Mesenteric fat pad (tissue), 1 donor: ENCODE data around the gene TWF2. TPM values are rescaled to one million over a fixed set of nuclear protein-coding genes. Genes with fewer than 3 reads are reported as not detected.

Source experiments
- DNase-seq: peaks from one replicate; pipeline ENCODE4 v3.0.0-alpha.2; 2020; ENCODE audit warnings: low spot score
- total RNA-seq: library from RNA; stranded (reverse); fragmentation: NEBNext Ultra II Directional; extraction: Animal tissue kit (Norgen Biotek cat#: 25700); gene quantifications from one replicate; pipeline ENCODE4 v1.2.1, GENCODE V29; 2021
- donor health status: DM: yes; HTN: yes; CAD: no.

TWF2 gene
- total RNA-seq, 1 donor from 2014 or later: 52.4 TPM

DNA sequence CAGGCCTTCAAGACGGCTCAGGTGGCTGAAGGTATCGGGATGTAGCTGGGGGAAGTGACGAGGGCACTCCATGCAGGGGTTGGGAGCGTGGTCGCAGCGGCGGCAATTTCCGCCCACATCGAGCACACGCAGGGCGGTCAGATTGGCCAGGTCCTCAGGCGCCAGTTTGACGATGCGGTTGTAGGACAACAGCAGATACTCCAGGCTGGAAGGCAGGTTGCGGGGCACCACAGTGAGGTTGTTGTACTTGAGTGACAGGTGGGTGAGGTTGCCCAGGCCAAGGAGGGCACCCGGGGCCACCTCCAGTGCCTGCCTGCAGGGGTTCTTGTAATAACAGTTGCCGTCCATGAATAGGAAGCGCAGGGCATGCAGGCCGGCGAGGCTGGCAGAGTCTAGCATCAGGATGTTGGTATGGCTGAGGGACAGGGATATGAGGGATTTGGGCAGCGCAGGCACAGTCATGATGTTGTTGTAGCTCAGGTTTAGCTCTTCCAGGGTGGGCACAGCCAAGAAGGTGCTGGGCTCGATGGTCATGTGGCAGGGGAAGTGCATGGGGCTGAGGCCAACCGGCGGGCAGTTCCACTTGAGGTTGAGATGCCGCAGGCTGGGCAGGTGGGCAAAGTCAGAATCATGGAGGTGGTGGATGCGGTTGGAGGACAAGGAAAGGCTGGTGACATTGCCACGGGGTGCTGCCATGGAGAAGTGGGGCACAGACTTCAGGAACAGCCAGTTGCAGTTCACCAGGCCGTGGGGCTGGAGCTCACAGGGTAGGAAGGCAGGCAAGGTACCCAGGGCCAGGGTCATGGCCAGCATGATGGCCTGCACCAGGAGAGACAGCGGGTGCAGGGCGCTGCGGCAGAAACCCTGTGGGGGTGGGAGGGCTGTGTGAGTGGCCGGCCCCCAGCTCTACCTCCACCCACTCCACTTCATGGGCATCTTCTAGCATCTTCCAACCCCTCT lies 15.2 kb downstream of the TWF2 start:
- DNase-seq: no peak

DNA sequence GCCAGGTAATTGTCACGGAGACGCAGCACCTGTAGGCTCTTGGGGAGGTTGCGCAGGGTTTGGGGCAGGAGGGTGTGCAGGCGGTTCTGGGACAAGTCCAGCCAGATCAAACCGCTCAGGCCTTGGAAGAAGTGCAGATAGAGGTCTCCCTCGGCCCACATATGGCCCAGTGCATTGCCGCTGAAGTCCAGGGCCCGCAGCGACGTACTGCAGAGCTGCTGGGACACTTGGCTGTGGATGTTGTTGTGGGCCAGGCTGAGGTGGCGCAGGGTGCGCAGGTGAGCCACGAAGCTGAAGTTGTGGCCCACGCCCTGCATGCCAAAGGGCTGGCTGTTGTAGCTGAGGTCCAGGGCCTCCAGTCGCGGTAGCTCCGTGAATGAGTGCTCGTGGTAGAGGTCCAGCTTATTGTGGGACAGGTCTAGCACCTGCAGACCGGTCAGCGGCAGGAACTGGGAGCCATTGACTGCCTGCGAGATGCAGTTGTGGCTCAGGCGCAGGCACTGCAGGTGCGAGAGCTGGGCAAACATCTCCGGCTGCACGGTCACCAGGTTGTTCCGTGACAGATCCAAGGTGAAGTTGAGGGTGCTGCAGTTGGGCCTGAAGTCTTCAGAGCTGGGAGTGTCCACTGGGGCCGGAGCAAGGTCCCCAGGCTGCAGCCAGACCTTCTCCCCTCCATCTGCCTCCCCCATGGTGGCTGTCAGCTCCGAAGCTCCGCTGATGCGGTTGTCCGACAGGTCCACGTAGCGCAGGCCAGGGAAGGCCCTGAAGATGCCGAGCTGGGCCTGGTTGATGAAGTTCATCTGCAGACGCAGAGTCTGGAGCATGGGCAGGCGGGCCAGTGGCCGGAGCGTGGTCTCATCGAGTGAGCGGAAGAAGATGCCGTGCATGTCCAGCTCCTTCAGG lies 16.4 kb downstream of the TWF2 start:
- DNase-seq: no peak

DNA sequence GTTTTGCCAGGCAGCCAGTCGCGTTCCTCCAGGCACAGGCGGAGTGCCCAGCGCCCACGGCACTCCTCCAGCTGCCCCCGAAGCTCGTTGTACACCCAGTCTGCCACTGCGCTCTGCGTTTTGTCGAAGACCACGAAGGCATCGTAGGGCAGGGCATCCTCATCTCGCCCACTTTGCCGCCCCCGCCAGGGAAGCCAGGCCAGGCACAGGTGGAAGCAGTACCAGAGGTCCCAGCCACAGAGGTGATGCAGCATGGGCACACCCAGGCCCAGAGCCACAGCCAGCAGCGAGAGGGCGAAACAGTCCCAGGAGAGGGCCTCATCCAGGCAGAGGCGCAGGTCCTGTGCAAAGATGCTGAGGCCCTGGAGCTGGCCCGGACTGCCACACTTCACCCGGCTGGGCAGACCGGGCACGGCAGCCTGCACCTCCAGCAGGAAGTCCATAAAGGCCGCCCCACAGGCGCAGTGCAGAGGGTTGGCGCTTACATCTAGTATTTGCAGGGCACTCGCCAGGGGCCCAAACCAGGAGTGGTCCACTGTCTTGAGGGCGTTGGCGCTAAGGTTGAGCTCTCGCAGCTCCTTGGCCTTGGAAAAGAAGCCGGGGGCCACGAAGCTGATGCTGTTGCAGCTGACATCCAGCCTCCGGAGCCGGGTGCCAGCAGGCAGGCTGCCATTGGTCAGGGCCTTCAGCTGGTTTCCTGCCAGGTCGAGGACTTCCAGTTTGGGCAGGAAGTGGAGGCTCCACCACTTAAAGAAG lies 17.2 kb downstream of the TWF2 start:
- no peak for DNase-seq

DNA sequence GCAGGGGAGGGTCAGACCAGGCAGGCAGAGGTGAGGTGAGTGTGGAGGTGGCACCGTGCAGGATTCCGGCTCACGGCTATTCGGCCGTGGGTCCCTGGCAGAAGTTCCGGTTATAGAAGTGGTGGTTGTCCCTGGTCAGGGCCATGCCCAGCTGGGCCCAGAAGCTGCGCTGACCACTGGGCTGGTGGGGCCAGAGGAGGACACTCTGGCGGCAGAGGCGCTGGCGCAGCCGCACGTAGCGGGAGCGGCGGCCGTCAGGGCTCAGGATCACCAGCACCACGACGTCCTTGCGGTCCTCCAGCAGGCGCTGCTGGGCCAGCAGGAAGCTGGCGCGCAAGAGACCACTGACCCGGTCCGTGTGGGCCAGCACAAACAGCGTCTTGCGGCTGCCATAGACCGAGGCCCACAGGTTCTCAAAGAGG lies 17.8 kb downstream of the TWF2 start:
- no peak for DNase-seq

DNA sequence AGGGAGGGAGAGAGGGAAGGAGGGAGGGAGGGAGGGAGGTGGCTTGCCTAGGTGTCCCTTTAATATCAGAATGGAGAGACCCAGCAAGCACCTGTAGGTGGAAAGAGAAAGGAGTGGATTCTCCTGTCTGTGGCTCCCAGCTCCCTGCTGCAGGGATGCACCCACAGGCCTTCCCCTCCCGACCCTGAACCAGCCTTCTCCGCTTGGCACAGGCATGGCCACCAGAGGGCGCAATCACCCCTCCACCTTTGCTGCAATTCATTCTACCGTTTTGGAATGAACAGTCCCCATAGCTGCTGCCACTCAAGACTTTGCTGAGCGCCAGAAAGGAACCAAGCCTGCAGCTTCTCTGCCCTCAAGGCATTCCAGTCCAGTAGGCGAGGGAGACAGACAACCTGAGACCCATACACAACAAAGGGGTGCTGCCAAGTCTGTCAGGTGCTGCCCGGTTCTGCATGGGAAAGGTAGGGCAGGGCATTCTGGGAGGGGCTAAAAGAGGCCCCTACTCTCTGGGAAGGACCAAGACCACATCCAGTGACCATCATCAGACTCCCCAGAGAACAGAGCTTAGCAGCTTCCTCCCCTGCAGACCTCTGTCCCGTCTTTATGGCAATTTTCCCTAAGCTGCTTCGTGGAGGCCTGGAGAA lies 18.5 kb downstream of the TWF2 start:
- DNase-seq: no peak

DNA sequence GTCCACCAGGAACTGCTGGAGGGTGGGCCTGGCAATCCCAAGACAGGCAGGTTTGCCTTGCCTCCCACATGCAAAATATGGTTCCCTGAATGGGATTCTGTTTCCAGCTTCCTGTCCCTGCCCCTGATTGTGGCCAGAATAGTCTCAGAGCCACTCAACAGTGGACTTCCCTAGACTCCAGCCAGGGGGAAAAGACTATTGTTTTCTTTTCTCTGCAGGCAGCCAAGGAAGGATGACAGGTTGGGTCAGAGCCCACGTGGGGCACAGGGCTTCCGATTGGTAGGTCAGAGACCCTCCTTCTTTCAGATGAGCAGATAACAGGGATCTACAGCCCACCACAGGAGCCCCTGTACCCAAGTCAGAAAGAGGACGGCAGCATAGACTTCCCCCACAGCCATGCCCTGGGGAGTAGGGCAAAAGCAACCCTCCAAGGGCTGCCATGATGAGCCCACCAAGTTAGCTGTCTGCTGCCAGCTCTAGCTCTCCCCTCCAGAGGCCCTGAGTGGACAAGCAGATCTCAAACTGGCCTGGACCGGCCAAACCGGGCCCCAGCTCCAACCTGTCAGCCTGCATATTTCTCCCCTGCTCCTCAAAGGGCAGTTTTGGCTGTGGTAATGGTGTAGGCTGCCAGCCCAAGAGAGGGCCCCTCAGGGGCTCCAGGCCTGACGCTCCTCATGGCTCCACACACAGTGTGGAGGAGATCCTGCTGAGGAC lies 19.9 kb downstream of the TWF2 start:
- no peak for DNase-seq

DNA sequence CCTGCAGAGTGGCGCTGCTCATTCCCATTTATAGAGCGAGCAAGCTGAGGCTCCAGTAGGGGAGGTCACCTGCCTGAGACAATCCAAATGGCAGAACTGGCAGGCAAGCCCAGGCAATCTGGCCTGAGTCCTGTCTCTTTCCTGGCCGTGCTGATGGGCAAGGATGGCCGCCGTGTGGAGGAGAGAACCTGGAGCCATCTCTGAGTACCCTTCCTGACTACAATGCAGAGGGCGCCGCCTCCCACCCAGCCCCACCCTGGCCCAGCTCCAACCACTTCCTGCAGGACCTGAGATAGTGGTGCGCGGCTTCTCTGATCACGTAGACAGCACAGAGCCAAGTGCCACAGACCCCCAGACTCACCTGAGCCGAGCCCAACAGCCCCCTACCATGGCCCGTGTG lies 20.5 kb downstream of the TWF2 start:
- DNase-seq: no peak

DNA sequence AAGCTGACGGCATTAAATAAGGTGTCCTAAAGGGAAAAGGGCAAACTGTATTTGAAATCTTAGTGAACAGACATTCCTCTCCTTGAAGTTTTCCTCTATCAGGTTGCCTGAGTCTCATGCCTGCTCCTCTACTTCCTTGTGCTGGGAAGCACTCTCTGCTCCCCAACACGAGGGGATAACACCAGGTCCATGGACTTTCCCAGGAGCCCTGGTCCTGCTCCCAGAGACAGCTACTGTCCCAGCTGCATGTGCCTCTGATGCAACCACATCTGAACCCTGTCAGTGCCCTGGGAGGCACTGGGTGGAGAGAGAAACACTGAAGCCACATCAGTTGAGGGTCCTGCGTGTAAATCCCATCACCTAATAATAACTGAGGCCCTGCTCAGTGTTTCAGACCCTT lies 20.9 kb downstream of the TWF2 start:
- no peak for DNase-seq

DNA sequence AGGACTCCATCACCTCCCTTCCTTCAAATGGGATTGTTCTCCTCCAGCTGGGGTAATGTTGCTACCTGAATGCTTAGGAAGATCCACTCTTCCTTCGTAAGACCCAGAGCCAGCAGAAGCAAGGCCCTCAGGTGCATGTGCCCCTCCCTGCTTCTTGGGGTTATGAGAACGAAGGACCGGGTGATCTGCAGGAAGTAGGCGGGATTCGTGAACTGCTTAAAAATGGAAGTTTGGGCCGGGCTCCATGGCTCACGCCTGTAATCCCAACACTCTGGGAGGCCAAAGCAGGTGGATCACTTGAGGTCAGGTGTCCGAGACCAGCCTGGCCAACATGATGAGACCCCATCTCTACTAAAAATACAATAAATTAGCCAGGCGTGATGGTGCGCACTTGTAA lies 21.6 kb downstream of the TWF2 start:
- no peak for DNase-seq

DNA sequence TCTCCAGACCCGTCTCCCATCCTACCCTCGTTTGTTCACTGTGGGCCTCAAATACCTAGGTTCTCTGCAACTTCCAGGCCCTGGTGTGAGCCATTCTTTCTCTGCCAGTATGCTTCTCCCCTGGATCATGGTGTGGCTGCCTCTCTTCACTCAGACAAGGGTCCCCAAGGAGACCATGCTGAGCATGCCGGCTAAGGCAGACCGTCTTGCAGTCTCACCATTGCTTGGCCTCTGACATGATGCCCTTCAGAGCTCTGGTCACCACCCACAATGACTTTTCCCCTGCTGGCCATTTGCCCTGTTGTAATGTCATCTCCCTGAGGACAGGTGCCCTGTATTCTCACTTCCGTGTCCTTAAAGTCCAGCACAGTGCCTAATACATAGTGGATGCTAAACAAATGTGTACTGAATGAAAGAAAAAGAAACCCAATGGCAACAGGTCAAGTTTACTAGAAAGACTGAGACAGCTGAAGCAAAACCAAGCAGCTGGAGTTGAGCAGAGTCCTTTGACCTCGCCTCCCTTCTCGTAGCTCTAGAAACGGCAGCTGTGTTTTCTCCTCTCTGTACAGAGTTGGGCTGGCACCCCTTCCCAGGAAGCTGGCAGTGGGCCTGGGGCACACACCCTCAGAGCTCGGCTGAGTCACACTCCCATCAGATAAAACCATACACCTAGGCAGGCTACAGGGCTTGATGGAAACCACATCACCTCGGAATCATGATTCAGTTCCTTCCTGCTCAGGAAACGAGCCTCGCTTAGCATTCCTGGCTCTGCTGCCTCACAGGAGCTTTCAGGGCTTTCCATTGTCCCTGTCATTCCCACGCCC lies 22.2 kb downstream of the TWF2 start:
- DNase-seq: no peak

DNA sequence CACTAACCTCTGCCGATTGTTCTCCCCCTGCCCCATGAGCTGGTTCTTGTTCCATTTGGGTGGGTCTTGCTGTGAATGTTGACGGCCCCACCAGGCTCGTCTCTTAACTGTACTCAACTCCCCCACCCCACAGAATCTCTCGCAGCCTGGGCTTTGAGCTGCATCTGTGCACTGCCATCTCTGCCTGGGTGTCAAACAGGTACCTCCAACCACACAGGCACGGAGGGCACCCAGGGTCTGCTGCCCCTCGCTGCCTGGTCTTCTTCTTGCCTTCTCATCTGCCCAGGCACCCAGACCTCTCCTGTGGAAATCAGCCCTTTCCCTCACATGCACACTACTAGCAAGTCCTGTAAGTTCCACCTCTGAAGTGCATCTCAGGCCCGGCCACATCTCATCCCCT lies 23.6 kb downstream of the TWF2 start:
- DNase-seq: no peak

DNA sequence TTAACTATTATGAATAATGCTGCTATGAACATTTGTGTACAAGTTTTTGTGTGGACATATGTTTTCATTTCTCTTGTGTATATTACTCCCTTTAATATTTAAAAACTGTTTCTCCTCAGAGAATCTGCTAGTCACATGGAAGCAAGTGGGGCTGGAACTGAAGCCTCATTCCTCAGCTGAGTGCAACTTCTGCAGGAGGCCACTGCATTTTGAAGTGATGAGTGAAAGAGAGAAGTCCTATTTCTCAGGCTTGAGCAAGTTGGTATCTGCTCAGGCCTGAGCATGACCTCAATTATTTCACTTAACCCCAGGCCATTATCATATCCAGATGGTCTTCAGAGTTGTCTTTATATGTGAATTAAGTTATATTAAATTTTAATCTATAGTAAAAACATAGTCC lies 25.1 kb downstream of the TWF2 start:
- no peak for DNase-seq

DNA sequence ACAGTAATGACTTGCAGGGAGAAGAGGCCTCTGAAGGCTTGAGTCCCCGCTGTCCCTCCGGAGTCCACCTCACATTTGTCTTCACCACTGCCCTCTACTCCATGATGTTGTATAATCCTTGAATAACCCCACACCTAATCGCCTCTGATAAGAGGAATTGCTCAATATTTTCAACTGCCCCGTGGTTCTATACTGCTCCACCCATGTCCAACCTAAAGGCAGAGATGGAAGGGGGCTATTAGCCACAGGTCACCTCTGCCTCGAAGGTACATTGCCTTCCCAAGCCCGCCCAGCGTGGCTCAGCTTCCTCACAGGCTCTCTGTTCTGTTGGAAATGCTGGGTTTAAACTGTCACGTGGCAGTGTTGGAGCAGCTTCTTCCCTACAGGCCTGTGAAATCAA lies 26.0 kb downstream of the TWF2 start:
- no peak for DNase-seq

DNA sequence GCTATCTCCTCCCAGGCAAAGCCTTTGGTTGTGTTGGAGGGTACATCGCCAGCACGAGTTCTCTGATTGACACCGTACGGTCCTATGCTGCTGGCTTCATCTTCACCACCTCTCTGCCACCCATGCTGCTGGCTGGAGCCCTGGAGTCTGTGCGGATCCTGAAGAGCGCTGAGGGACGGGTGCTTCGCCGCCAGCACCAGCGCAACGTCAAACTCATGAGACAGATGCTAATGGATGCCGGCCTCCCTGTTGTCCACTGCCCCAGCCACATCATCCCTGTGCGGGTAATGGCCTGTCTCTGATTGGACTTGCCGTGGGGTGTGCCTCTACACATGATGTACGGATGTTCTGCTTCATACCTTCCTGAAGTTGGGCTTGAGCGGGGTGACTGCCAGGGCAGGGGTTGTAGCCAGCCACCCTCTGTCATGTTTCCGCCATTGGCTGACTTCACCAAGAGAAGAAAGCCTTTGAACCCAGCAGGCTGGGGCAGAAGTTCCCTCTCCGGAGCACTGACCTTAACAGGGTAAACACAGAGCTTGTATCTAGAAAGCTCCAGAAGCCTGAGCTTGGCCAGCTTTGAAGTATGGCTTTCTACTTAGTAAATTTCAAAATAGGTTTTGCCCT lies 27.6 kb downstream of the TWF2 start:
- no peak for DNase-seq

DNA sequence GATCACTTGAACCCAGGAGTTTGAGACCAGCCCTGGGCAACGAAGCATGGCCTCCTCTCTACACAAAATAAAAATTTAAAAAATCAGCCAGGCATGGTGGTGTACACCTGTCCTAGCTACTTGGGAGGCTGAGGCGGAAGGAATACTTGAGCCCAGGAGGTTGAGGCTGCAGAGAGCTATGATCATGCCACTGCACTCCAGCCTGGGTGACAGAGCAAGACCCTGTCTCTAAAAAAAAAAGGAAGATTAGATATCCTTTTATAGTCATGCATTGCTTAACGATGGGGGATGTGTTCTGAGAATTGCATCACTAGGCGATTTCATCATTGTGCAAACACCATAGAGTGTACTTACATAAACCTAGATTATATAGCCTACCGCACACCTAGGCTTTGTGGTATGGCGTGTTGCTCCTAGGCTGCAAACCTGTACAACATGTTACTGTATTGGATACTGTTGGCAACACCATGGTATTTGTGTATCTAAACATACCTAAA lies 28.4 kb downstream of the TWF2 start:
- no peak for DNase-seq

DNA sequence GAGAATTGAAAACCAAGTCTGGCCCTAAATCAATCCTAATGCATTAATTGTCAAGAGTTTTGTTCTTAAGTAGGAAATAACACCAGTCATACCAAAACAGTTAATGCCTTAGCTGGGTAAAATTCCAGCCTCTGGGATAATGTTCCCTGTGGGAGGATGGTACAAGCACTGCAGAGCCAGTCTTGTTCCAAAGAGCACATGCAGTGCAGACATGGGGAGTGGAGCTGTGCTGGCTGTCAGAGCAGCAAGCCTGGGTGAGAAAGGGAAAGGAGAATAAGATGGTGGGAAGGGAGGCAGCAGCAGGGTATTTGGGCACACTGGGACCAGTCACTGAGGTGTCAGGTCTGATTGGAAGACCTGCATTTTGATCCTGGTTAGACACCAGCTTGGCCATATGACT lies 28.9 kb downstream of the TWF2 start:
- no peak for DNase-seq

DNA sequence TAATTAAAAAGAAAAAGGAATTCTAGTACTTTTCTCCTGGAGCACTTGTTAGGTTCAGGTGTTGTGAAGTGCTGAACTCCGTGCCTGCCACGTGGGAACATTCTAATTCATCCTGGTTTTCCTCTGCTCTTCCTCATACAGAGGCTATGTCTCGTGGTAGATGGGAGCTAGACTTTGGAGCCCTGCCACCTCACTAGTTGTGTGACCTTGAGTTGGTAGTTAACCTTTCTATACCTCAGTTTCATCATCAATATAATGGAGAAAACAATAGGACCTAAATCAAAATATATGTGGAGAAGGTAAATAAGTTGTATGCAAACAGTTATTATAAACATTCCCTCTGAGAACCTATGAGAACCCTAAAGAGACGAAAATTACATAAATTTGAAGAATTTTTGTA lies 30.4 kb downstream of the TWF2 start:
- no peak for DNase-seq

DNA sequence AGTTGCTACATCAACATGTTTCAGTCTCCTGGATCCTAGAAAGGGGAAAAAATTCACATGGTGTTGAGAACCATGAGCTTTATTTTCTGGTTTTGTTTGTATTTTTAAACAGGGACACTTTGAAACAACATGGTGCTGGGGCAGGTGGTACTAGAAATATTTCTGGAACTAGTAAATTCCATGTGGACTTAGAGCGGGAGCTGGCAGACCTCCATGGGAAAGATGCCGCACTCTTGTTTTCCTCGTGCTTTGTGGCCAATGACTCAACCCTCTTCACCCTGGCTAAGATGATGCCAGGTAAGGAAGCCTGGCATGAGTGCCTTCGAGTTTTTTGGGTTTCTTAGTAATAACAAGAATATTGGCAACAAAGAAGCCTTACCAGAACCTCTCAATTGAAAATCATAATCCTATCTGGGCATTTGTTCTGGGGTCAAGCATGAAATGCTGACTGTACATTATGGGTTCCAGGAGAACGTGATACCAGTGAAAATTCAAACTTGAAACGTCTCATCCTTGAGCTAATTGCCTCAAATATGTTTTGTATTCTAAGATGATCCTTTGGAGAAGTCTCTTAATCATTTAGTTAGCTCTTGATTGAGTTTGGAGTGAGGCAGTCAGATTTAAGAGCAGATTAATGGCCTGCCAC lies 33.1 kb downstream of the TWF2 start:
- DNase-seq: no peak
